Measurements from ENCODE around the gene SMOC2.

Gene SMOC2

GRCh38 chr6:168415993-168416530 lies 24.9 kb upstream of the SMOC2 start:
- DNase-seq: no peak

GRCh38 chr6:168416531-168416930 lies 24.5 kb upstream of the SMOC2 start:
- DNase-seq: no peak

GRCh38 chr6:168417191-168417590 lies 23.8 kb upstream of the SMOC2 start:
- DNase-seq: no peak

- DNase-seq: no peak
Observed at GRCh38 chr6:168417679-168418557, 23.1 kb upstream of the SMOC2 start.

GRCh38 chr6:168418711-168419121 lies 22.3 kb upstream of the SMOC2 start:
- DNase-seq: no peak

GRCh38 chr6:168419569-168419968 lies 21.4 kb upstream of the SMOC2 start:
- no peak for DNase-seq

GRCh38 chr6:168420084-168420483 lies 20.9 kb upstream of the SMOC2 start:
- no peak for DNase-seq

- DNase-seq: no peak
Observed at GRCh38 chr6:168420706-168421105, 20.3 kb upstream of the SMOC2 start.

- DNase-seq: no peak
Observed at GRCh38 chr6:168427184-168427583, 13.8 kb upstream of the SMOC2 start.

- no peak for DNase-seq
Observed at GRCh38 chr6:168428052-168428826, 12.7 kb upstream of the SMOC2 start.

GRCh38 chr6:168428863-168429262 lies 12.1 kb upstream of the SMOC2 start:
- no peak for DNase-seq

GRCh38 chr6:168432196-168432595 lies 8.8 kb upstream of the SMOC2 start:
- DNase-seq: no peak

GRCh38 chr6:168433898-168434297 lies 7.1 kb upstream of the SMOC2 start:
- no peak for DNase-seq

- DNase-seq: no peak
Observed at GRCh38 chr6:168434505-168434904, 6.5 kb upstream of the SMOC2 start.

GRCh38 chr6:168437751-168438150 lies 3.2 kb upstream of the SMOC2 start:
- DNase-seq: no peak

- no peak for DNase-seq
Observed at GRCh38 chr6:168438783-168439520, 2.0 kb upstream of the SMOC2 start.

GRCh38 chr6:168439794-168440450 lies 1.1 kb upstream of the SMOC2 start:
- DNase-seq: no peak

GRCh38 chr6:168441434-168442391 lies 729 bp downstream of the SMOC2 start:
- no peak for DNase-seq

- no peak for DNase-seq
Observed at GRCh38 chr6:168442646-168443045, 1.7 kb downstream of the SMOC2 start.

GRCh38 chr6:168447282-168447681 lies 6.3 kb downstream of the SMOC2 start:
- no peak for DNase-seq

- no peak for DNase-seq
Observed at GRCh38 chr6:168447700-168448099, 6.7 kb downstream of the SMOC2 start.
